ENCODE measurements around the gene RANBP10. TPM values are rescaled to one million over a fixed set of nuclear protein-coding genes. Genes with fewer than 3 reads are reported as not detected.
A peak's percentile ranks its signal among the peaks of the same experiment; 100 is the strongest.

Gene RANBP10
- total and polyA plus RNA-seq, 2 of the 13 experiments (the other 11 are each of a cell fraction or from before 2014, with no cell fraction given): 9.2 to 22.7 TPM

DNA sequence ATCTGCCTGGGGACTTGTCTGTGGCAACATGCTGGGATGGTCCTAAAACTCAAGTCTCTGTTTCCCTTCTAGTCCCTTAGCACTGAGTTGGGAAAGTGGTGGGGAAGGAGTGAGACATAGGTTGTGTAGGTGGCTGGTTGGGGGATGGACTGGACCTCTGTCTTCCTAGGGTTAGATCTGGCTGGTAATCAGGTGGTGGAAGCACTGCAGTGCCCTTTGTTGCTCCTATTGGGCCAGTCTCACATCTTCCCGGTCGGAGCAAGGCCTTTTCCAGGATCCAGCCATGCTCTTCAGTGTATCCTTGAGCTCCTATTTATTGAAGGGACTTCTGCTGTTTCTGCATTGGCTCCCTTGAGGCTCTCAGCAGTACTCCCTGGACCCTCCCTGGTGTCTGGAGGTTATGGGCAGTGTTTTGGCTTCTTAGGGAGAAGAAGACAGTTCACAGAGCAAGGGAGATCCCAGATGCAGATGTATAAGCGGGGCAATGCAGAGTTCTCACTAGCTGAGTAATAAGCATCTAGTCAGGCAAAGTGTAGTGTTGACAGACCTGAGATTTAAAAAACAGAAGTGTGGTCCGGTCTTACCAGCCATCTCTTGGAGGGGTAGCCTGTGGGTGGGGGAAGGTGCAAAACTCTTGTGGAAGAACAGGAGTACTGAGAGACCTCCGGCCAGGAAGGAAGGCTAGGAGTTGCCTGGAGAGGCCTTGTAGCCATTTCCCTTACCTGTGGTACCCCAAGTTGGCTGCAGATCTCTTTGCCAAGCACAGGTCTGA is 39.1 kb upstream of the RANBP10 start (continued):
- TF ChIP-seq, protein P1, sequence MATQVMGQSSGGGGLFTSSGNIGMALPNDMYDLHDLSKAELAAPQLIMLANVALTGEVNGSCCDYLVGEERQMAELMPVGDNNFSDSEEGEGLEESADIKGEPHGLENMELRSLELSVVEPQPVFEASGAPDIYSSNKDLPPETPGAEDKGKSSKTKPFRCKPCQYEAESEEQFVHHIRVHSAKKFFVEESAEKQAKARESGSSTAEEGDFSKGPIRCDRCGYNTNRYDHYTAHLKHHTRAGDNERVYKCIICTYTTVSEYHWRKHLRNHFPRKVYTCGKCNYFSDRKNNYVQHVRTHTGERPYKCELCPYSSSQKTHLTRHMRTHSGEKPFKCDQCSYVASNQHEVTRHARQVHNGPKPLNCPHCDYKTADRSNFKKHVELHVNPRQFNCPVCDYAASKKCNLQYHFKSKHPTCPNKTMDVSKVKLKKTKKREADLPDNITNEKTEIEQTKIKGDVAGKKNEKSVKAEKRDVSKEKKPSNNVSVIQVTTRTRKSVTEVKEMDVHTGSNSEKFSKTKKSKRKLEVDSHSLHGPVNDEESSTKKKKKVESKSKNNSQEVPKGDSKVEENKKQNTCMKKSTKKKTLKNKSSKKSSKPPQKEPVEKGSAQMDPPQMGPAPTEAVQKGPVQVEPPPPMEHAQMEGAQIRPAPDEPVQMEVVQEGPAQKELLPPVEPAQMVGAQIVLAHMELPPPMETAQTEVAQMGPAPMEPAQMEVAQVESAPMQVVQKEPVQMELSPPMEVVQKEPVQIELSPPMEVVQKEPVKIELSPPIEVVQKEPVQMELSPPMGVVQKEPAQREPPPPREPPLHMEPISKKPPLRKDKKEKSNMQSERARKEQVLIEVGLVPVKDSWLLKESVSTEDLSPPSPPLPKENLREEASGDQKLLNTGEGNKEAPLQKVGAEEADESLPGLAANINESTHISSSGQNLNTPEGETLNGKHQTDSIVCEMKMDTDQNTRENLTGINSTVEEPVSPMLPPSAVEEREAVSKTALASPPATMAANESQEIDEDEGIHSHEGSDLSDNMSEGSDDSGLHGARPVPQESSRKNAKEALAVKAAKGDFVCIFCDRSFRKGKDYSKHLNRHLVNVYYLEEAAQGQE (IDR thresholded peaks at IDR 0.05; ENCODE audit: borderline replicate concordance in 1 of 2, low read depth in 1 of 2, low read length in 2 of 2): no peak
- TF ChIP-seq U2AF1 (optimal IDR thresholded peaks at IDR 0.05; ENCODE audit: low read depth, low read length): no peak
- peak; percentile 3; the same call in 1 of the 2 replicates for TF ChIP-seq PITX1 (CRISPR knock-in tag; IDR thresholded peaks at IDR 0.05)
- TF ChIP-seq TAF15 (IDR thresholded peaks at IDR 0.05; ENCODE audit: low read depth, low read length, poor library complexity, severe bottlenecking): no peak
- TF ChIP-seq KAT2B (IDR thresholded peaks at IDR 0.05; ENCODE audit: borderline replicate concordance, low read depth, low read length): no peak
- TF ChIP-seq, protein P2, sequence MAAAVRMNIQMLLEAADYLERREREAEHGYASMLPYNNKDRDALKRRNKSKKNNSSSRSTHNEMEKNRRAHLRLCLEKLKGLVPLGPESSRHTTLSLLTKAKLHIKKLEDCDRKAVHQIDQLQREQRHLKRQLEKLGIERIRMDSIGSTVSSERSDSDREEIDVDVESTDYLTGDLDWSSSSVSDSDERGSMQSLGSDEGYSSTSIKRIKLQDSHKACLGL (CRISPR knock-in tag; IDR thresholded peaks at IDR 0.05): no peak
- TF ChIP-seq, protein P3, sequence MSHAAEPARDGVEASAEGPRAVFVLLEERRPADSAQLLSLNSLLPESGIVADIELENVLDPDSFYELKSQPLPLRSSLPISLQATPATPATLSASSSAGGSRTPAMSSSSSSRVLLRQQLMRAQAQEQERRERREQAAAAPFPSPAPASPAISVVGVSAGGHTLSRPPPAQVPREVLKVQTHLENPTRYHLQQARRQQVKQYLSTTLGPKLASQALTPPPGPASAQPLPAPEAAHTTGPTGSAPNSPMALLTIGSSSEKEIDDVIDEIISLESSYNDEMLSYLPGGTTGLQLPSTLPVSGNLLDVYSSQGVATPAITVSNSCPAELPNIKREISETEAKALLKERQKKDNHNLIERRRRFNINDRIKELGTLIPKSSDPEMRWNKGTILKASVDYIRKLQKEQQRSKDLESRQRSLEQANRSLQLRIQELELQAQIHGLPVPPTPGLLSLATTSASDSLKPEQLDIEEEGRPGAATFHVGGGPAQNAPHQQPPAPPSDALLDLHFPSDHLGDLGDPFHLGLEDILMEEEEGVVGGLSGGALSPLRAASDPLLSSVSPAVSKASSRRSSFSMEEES (CRISPR knock-in tag; IDR thresholded peaks at IDR 0.05): no peak
- 0 out of 2 replicates have a peak, but pooled peaks have one; percentile 47 for TF ChIP-seq ZNF550 (CRISPR knock-in tag; IDR thresholded peaks at IDR 0.05; ENCODE audit: borderline replicate concordance)
- TF ChIP-seq ZBTB21 (CRISPR knock-in tag; IDR thresholded peaks at IDR 0.05): no peak
- TF ChIP-seq ETV5 (CRISPR knock-in tag; IDR thresholded peaks at IDR 0.05; ENCODE audit: borderline replicate concordance): no peak
- no peak for TF ChIP-seq MEIS2 (CRISPR knock-in tag; IDR thresholded peaks at IDR 0.05)
- no peak for TF ChIP-seq ZNF607 (CRISPR knock-in tag; IDR thresholded peaks at IDR 0.05; ENCODE audit: borderline replicate concordance)

All from HepG2 (cell line).